Activated T-helper 1 cell treated with anti-CD3 and anti-CD28 coated beads, Interleukin-12 subunit alpha, Interleukin-12 subunit beta, Interleukin-2, Interleukin-4 antibody, amounts not matched to agents 30 ng/mL and 10 ng/mL and 1 ng/mL, durations not matched to agents 14 hours and 24 hours and 36 hours (primary cell): Measurements from ENCODE around the gene MYH6. TPM values are rescaled to one million over a fixed set of nuclear protein-coding genes. Genes with fewer than 3 reads are reported as not detected.
"Not testable (repeated sequence)": the region's sequence is repeated elsewhere in the genome, so short reads cannot be mapped to it uniquely, and the experiment has no call there.

Experiments
- DNase-seq: peaks from one replicate; pipeline ENCODE4 v3.0.0; 2021; ENCODE audit warnings: low spot score
- H3K27ac Mint-ChIP-seq: one replicate; pipeline ENCODE4 v1.8.0; 2021; ENCODE audit warnings: mild to moderate bottlenecking, mixed read lengths
- H3K27me3 Mint-ChIP-seq: one replicate; pipeline ENCODE4 v1.8.0; 2022; ENCODE audit warnings: mild to moderate bottlenecking, moderate library complexity, mixed read lengths; ENCODE audit not compliant: insufficient read depth
- H3K36me3 Mint-ChIP-seq: one replicate; pipeline ENCODE4 v1.8.0; 2021; ENCODE audit warnings: low read depth, mixed read lengths
- H3K4me1 Mint-ChIP-seq: one replicate; pipeline ENCODE4 v1.8.0; 2021; ENCODE audit warnings: low read depth, mixed read lengths
- H3K4me3 Mint-ChIP-seq: one replicate; pipeline ENCODE4 v1.8.0; 2021; ENCODE audit warnings: mild to moderate bottlenecking, moderate library complexity, mixed read lengths
- H3K9me3 Mint-ChIP-seq: one replicate; pipeline ENCODE4 v1.8.0; 2021; ENCODE audit warnings: mixed read lengths
- intact Hi-C: fragments of 100-400 bp; cut with micrococcal nuclease; formaldehyde crosslinking; loops from one replicate; pipeline ENCODE4 v1.15.1; 2024
- total RNA-seq: library from RNA; stranded (reverse); gene quantifications from 2 replicates; pipeline ENCODE4 v1.2.3, GENCODE V29; 2022

Gene MYH6
- total RNA-seq, 1 donor from 2014 or later, result 0.52 TPM

GRCh38 chr14:23405096-23405495, 3.0 kb downstream of the MYH6 start:
- no peak overlapping the region for H3K27ac Mint-ChIP-seq
- no peaks in the 10 kb centered on the region for H3K9me3 Mint-ChIP-seq
- H3K4me3 Mint-ChIP-seq, result no peak overlapping the region
- DNase-seq, result no peak
- intact Hi-C loops, result no loop called here
- peaks cover 3% of the 10 kb centered on the region for H3K27me3 Mint-ChIP-seq
- no peaks in the 10 kb centered on the region for H3K36me3 Mint-ChIP-seq
- H3K4me1 Mint-ChIP-seq, result peaks cover 10% of the 10 kb centered on the region

- intact Hi-C loops, result no loop called here
- Mint-ChIP-seq H3K4me3 (no peak overlapping the region), H3K9me3 (no peaks in the 10 kb centered on the region), H3K36me3 (no peaks in the 10 kb centered on the region), H3K4me1 (peaks cover 8% of the 10 kb centered on the region), H3K27me3 (peaks cover 3% of the 10 kb centered on the region), H3K27ac (no peak overlapping the region)
- no peak for DNase-seq
Measured at GRCh38 chr14:23404331-23404900, 3.7 kb downstream of the MYH6 start.

GRCh38 chr14:23403908-23404307, 4.2 kb downstream of the MYH6 start:
- no peak for DNase-seq
- H3K27me3 Mint-ChIP-seq, result peaks cover 3% of the 10 kb centered on the region
- H3K27ac Mint-ChIP-seq, result no peak overlapping the region
- no peak overlapping the region for H3K4me3 Mint-ChIP-seq
- no peaks in the 10 kb centered on the region for H3K36me3 Mint-ChIP-seq
- H3K9me3 Mint-ChIP-seq, result no peaks in the 10 kb centered on the region
- intact Hi-C loops, result no loop called here
- H3K4me1 Mint-ChIP-seq, result peaks cover 3% of the 10 kb centered on the region

DNA sequence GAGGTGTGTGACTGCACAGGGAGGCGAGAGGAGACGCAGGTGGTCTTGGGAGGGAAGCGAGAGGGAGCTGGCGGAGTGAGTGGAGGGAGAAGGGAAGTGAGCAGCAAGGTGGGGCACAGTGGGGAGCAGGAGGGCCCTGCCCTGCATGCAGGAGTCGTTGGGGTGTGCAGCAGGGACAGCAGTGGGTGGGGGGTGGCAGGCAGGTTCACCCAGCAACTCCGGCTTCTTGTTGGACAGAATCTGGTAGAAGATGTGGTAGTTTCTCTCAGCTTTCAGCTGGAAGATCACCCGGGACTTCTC, 5.0 kb downstream of the MYH6 start:
- no peak for DNase-seq
- H3K36me3 Mint-ChIP-seq, result no peaks in the 10 kb centered on the region
- intact Hi-C loops, result no loop called here
- peaks cover 3% of the 10 kb centered on the region for H3K27me3 Mint-ChIP-seq
- H3K9me3 Mint-ChIP-seq, result no peaks in the 10 kb centered on the region
- H3K27ac Mint-ChIP-seq, result no peak overlapping the region
- H3K4me3 Mint-ChIP-seq, result no peak overlapping the region
- no peaks in the 10 kb centered on the region for H3K4me1 Mint-ChIP-seq

DNA sequence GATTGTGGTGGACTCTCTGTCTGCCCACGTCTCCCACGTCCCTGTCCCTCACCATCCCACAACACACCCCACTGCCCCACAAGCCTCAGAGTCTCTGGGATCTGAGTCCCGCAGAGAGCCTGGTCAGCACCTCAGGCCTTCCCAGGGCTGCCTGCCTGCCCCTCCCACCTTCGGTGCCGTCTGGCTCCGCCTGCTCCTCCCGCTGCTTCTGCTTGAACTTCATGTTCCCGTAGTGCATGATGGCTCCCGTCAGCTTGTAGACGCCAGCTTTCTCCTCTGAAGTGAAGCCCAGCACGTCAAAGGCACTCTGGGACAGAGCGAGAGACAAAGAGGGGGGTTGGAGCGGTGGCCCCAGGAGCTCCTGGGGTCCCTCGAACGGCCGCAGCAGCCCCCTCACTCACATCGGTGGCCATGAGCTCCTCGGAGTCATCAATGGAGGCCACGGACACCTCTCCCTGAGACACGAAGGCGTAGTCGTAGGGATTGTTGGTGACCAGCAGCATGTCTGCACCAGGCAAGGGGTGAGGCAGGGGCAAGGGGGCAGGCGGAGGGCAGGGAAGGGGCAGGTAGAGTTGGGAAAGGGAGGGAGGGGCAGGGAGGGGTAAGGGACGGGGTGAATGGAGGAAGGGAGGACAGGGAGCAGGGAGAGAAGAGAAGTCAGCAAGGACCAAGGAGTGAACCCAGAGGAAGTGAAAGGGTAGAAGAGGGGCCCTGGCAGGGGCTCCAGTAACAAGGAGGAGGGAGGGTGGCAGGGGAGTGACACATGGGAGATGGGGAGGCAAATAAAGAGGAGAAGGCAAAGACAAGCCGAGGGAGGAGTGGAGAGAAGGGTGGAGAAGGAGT, 5.6 kb downstream of the MYH6 start:
- DNase-seq, result no peak
- intact Hi-C loops, result no loop called here
- H3K4me3 Mint-ChIP-seq, result no peak overlapping the region
- no peaks in the 10 kb centered on the region for H3K9me3 Mint-ChIP-seq
- peaks cover 3% of the 10 kb centered on the region for H3K27me3 Mint-ChIP-seq
- no peak overlapping the region for H3K27ac Mint-ChIP-seq
- no peaks in the 10 kb centered on the region for H3K36me3 Mint-ChIP-seq
- no peaks in the 10 kb centered on the region for H3K4me1 Mint-ChIP-seq

- no peak for DNase-seq
- Mint-ChIP-seq H3K9me3 (no peaks in the 10 kb centered on the region), H3K27ac (no peak overlapping the region), H3K27me3 (peaks cover under 1% of the 10 kb centered on the region), H3K4me1 (no peaks in the 10 kb centered on the region), H3K4me3 (no peak overlapping the region), H3K36me3 (no peaks in the 10 kb centered on the region)
- intact Hi-C loops, result no loop called here
Measured at GRCh38 chr14:23401291-23401690, 6.8 kb downstream of the MYH6 start.

DNA sequence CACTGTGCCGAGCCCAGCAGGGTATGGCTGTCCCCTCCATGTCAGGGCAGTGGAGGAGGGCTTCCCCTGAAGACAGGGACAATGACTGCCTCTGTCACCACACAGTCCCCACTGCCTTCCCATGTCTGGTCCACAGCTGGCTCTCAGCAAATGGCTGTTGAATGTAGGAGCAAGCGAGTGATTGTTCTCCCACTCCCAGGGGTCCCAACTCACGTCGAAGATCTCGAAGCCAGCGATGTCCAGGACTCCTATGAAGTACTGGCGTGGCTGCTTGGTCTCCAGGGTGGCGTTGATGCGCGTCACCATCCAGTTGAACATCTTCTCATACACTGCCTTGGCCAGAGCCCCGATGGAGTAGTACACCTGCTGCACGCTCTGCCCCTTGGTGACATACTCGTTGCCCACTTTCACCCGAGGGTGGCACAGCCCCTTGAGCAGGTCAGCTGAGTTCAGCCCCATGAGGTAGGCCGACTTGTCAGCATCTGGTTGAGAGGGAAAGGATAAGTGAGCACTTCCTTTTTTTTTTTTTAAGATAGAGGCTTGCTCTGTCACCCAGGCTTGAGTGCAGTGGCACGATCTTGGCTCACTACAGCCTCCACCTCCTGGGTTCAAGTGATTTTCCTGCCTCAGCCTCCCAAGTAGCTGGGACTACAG, 7.5 kb downstream of the MYH6 start:
- H3K27me3 Mint-ChIP-seq, DNase-seq, H3K4me1 Mint-ChIP-seq, H3K9me3 Mint-ChIP-seq, H3K36me3 Mint-ChIP-seq, H3K4me3 Mint-ChIP-seq, intact Hi-C loops, H3K27ac Mint-ChIP-seq: not testable (repeated sequence)

DNA sequence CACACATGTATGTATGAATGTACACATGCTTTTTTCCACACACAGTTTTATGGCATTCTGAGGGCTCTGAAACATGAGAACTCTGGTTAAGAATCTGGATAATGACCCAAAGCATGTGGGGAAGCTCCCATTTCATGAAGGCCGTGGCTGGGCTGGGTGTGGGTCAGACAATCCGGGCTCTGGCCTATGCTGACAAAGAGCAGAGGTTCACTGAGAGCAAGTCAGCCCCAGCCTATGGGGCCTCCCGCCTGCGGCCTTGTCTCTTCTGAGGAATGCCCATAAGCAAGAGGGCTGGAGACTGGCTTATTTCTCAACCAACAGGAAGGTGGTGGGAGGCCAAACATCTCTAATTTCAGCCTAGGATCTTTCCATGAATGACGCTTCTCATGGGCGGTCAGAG, 8.5 kb downstream of the MYH6 start:
- no peak overlapping the region for H3K4me3 Mint-ChIP-seq
- H3K27me3 Mint-ChIP-seq, result no peaks in the 10 kb centered on the region
- intact Hi-C loops, result no loop called here
- H3K27ac Mint-ChIP-seq, result no peak overlapping the region
- H3K36me3 Mint-ChIP-seq, result no peaks in the 10 kb centered on the region
- no peaks in the 10 kb centered on the region for H3K4me1 Mint-ChIP-seq
- DNase-seq, result no peak
- no peaks in the 10 kb centered on the region for H3K9me3 Mint-ChIP-seq

DNA sequence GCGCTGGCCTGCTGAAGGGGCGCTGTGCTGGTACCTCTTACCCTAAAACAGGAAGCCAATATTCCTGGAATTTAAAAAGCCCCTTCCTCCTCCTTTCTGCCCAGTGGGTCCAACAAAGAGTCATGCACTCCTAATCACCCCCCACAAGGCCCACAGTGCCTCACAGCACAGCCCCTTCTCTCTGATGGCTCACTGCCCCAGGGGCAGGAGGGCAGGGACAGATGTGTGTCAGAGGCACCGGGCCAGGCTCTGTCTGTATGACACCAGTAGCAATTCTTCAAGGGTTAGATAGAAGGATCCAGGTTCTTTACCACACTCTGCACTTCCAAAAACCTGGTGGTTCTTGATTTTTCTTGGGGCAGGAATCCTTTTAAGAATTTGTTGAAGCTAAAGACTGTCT, 8.9 kb downstream of the MYH6 start:
- Mint-ChIP-seq H3K4me1 (no peaks in the 10 kb centered on the region), H3K27me3 (no peaks in the 10 kb centered on the region), H3K36me3 (no peaks in the 10 kb centered on the region), H3K27ac (no peak overlapping the region), H3K9me3 (no peaks in the 10 kb centered on the region), H3K4me3 (no peak overlapping the region)
- intact Hi-C loops, result no loop called here
- DNase-seq, result no peak

DNA sequence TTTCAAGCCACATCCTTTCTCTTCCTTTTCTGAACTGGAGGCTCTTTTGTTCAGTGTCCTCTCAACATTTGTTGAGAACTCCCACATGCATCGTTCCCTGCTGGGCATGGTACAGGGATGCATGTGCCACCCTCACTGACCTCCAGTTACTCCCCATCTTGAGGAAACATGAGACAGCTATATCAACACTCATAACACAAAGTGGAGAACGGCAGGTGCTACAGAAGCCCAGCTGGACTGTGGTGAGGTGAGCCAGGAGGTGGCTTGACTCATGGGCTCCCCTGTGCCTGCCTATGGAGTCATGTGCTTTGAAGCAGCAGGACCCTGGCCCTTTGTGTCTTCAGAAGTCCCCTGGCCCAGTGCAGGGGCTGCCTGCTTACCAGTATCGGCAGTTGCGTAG, 9.7 kb downstream of the MYH6 start:
- intact Hi-C loops, result no loop called here
- no peak overlapping the region for H3K27ac Mint-ChIP-seq
- H3K27me3 Mint-ChIP-seq, result no peaks in the 10 kb centered on the region

GRCh38 chr14:23396781-23397407, 11.2 kb downstream of the MYH6 start:
- no peak overlapping the region for H3K27ac Mint-ChIP-seq
- intact Hi-C loops, result no loop called here
- H3K27me3 Mint-ChIP-seq, result peaks cover 7% of the 10 kb centered on the region
- no peak for DNase-seq
- no peaks in the 10 kb centered on the region for H3K36me3 Mint-ChIP-seq
- H3K4me1 Mint-ChIP-seq, result no peaks in the 10 kb centered on the region
- H3K9me3 Mint-ChIP-seq, result no peaks in the 10 kb centered on the region
- no peak overlapping the region for H3K4me3 Mint-ChIP-seq

More for the DNA sequence above, 9.7 kb downstream of the MYH6 start:
- no peak overlapping the region for H3K4me3 Mint-ChIP-seq
- DNase-seq, result no peak
- H3K36me3 Mint-ChIP-seq, result no peaks in the 10 kb centered on the region
- H3K9me3 Mint-ChIP-seq, result no peaks in the 10 kb centered on the region
- no peaks in the 10 kb centered on the region for H3K4me1 Mint-ChIP-seq

GRCh38 chr14:23396126-23396525, 11.9 kb downstream of the MYH6 start:
- no peaks in the 10 kb centered on the region for H3K36me3 Mint-ChIP-seq
- H3K9me3 Mint-ChIP-seq, result no peaks in the 10 kb centered on the region
- DNase-seq, result no peak
- H3K4me1 Mint-ChIP-seq, result no peaks in the 10 kb centered on the region
- H3K27me3 Mint-ChIP-seq, result peaks cover 7% of the 10 kb centered on the region
- no peak overlapping the region for H3K4me3 Mint-ChIP-seq
- H3K27ac Mint-ChIP-seq, result no peak overlapping the region
- intact Hi-C loops, result no loop called here

GRCh38 chr14:23392613-23393012, 15.5 kb downstream of the MYH6 start:
- H3K9me3 Mint-ChIP-seq, result no peaks in the 10 kb centered on the region
- no peak overlapping the region for H3K4me3 Mint-ChIP-seq
- no peaks in the 10 kb centered on the region for H3K4me1 Mint-ChIP-seq
- peaks cover 7% of the 10 kb centered on the region for H3K27me3 Mint-ChIP-seq
- H3K36me3 Mint-ChIP-seq, result no peaks in the 10 kb centered on the region
- DNase-seq, result no peak
- intact Hi-C loops, result no loop called here
- H3K27ac Mint-ChIP-seq, result no peak overlapping the region
